Esophagus mucosa (tissue), 1 donor: ENCODE results near the gene SLC6A13. TPM values are rescaled to one million over a fixed set of nuclear protein-coding genes. Genes with fewer than 3 reads are reported as not detected.
"Not testable (repeated sequence)": the region's sequence is repeated elsewhere in the genome, so short reads cannot be mapped to it uniquely, and the experiment has no call there.

Source experiments
- ATAC-seq: fragments of 200-7000 bp; cut with Tn5 transposase; one replicate; pipeline ENCODE4 v1.9.1; 2020
- total RNA-seq: library from RNA; stranded (reverse); gene quantifications from one replicate; pipeline ENCODE4 v1.2.4, GENCODE V29; 2023
- donor health status: DM: yes; HTN: yes; CAD: no.

The SLC6A13 gene
- total RNA-seq, 1 donor from 2014 or later: not detected

DNA sequence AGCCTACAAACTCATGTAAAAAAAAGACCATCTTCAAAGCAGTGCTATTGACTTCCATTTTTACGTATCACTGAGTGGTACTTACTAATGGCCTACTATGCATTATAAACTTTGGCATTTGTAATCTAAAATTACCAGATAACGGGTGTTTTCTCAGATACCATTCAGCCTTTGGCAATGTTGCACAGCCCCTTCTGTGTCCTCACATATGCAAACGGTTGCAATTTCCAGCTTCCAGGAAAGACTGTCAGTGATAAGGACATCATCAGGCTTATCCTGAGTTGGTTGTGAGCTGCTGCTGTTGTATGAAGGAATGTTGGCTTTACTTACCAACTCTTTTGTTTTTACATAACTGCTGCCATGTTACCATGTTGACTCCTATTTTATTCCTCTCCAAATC lies 1.6 kb upstream of the SLC6A13 start:
- ATAC-seq: no peak

GRCh38 chr12:263574-263973 lies 938 bp upstream of the SLC6A13 start:
- ATAC-seq: no peak

DNA sequence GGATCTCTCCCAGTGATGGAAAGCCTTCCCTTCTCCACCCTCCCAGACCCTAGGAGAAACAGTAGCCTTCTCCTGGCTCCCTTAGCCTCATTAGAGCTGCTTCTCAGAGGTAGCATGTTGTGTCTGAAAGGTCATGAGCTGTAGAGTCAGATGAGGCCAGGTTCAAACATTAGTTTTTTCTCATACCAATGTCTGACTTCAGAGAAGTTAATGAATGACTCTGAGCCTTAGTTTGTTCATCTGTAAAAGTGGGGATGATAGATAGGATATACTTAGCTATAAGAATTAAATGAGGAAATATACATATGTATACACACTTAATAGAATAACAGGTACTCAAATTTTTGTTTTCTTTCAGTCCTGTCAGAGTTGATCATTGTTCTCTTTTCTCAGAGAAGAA lies 523 bp downstream of the SLC6A13 start:
- no peak for ATAC-seq

GRCh38 chr12:257521-258321 lies 4.9 kb downstream of the SLC6A13 start:
- no peak for ATAC-seq

DNA sequence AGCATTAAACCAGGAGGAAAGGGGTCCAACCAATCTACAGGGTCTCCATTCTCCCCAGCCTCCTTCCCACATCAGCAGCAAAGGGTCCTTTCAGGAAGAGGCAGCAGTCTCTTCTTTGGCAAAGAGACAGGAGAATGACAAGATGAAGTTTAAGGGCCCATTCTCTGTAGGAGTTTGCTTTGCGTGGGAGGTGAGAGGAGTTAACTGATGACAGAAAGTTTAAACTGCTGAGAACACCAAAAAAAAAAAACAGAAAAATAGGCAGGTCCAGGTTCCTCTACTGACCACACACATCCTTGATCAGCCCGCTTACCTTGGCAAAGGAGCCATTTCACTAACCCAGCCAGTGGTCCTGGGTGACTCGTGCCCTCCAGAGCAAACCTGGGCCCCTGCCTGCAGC lies 5.7 kb downstream of the SLC6A13 start:
- ATAC-seq: no peak

DNA sequence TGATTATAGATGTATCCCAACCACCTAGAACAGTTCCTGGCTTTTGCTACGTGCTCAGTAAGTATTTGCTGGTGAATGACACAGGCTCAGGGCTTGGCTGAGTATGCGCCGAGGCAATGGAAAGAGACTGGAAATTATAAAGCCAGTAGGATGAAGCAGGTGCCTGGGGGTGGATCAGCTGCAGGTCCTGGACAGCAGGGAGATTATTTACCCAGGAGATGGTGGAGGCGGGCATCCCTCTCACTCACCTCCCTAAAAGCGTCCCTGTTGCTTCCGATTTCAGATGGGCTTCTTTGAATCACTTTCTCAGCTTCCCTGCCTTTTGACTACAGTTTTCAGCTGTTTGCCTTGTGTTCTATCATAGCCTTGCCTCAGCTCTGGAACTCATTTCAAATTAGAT lies 6.4 kb downstream of the SLC6A13 start:
- ATAC-seq: no peak

DNA sequence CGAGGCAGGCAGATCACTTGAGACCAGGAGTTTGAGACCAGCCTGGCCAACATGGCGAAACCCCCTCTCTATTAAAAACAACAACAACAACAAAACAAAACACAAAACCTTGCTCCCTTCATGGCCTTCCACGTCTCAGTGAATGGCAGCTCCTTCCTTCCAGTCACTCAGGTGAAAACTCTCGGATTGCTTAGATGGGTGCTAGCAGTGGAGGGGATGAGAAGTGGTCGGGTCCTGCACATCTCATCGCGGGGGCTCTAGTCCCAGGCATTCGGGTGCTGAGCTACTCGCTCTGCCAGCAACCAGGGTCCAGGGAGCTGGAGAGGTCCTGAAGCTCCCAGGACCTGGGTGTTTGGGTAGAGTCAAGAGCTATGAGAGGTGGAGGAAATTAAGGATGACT lies 7.7 kb downstream of the SLC6A13 start:
- no peak for ATAC-seq

DNA sequence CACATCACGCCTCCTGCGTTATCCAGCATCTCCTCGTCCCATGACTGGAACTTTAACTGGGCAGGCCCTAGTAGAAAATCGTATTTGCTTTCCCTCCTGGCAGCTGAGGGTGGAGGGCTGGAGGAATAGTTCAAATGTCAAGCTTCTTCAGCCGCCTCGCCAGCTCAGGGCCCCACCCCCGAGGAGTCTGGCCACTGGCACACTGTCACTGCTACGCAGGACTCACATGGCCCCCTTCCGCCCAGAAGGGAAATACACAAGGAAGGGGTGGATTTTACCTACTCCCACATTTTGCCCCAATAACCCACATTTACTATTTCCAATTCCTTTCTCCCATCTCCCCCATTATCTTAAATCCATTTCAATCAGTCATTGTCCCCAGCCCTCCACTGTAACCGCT lies 8.6 kb downstream of the SLC6A13 start:
- no peak for ATAC-seq

DNA sequence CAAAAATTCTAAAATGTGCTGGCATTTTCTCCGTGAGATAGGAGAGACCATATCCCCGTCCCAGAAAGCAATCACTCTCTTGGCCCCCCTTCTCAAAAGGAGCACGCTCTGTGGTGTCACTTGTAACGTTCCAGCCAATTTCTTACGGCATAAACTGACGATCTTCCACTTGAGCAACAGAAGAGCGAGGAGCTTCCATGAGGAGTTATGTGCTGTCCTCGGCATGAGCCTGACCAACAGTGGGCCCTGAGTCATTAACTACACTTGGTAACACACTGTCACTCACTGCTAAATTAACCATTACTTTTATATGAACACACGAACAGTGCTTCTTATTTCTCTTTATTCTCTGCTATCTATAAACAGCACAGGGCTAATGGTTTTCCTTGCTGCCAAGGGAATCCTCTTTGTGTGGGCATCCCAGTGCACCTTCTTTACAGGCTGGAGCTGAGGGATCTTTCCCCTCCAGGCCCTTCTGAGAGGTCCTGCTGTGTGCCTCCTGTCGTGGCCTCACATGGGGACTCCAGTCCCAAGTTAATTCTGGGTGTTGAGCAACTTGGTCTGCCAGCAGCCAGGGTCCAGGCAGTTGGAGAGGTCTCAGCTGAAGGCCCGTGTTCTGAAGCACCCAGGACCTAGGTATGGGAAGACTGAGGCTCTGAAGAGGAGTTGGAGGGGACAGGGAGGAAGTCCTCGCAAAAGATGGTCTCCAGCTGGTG lies 9.4 kb downstream of the SLC6A13 start:
- no peak for ATAC-seq

GRCh38 chr12:252636-253035 lies 10.0 kb downstream of the SLC6A13 start:
- ATAC-seq: no peak

- ATAC-seq: no peak
Measured at GRCh38 chr12:247271-247670, 15.4 kb downstream of the SLC6A13 start.

DNA sequence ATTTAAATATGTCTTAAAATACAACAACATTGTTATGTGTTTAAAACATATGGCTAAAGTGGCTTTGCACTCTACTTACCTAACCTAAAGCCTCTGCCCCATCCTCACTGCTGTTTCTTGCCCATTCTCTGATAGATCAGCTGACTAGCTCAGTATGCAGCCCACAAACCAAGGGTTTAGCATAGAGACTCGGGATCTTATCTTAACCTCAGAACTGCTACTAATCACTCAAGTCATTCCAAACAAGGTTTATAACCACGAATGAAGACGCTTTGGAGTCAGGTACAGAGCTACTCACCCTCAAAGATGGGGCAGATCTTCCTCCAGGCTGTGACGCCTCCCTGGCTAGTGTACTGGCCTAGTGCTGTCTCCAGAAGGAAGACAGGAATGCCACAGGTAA lies 19.3 kb downstream of the SLC6A13 start:
- ATAC-seq: no peak

- ATAC-seq: no peak
Measured at GRCh38 chr12:242496-242895, 20.1 kb downstream of the SLC6A13 start.

DNA sequence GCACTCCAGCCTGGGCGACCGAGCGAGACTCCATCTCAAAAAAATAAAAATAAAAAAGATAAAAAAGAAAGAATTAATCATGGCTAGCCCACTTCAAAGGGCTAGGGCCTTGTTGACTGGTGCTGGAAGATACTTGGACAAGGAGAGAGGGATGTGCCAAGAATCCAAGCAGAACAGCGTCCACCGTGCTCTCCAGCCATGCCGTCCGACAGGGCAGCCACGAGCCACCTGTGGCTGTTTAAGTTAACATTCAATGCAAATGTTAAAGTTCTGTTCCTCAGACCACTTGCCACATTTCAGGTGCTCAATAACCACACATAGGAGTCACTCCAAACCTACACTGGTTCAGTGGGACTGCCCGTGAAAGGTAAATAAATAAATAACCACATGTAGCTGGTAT lies 21.4 kb downstream of the SLC6A13 start:
- no peak for ATAC-seq

DNA sequence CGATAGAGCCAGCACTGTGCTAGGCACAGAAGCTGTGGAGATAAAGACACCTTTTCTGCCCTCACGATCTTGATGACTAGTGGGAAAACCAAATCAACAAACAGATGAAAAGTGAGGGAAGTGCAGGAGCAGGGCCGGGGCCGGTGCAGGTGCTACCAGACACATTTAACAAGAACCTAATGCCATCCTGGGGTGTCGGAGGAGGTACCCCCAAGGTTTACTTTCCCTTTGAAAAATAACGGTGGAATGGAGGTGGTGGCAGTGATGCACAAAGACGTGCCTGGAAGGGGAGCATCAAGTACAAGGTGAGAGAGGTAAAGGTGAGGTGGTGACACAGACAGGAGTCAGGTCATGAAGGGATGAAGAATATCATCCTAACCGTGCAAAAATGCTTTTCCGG lies 22.1 kb downstream of the SLC6A13 start:
- no peak for ATAC-seq

DNA sequence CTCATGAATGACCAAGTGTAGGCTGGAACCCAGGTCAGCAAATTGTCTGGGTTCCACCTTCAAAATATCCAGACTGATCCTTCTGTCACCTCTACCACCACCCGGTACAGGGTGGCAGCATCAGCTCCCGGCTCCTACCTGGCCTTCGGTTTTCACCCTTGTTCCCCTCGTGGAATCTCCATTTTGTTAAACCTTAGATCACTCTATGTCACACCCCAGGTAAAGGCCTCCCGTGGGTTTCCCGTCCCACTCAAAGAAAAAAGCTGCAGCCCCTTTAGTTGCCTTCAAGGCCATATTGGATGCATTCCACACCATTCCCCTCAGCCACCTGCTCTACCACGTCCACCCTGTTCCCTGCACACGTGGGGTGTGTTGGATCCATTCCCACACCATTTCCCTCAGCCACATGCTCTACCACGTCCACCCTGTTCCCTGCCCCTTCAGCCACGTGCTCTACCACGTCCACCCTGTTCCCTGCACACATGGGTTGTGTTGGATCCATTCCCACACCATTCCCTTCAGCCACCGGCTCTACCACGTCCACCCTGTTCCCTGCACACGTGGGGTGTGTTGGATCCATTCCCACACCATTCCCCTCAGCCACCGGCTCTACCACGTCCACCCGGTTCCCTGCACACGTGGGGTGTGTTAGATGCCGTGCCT lies 23.8 kb downstream of the SLC6A13 start:
- ATAC-seq: no peak

- no peak for ATAC-seq
Measured at GRCh38 chr12:238116-238515, 24.5 kb downstream of the SLC6A13 start.

DNA sequence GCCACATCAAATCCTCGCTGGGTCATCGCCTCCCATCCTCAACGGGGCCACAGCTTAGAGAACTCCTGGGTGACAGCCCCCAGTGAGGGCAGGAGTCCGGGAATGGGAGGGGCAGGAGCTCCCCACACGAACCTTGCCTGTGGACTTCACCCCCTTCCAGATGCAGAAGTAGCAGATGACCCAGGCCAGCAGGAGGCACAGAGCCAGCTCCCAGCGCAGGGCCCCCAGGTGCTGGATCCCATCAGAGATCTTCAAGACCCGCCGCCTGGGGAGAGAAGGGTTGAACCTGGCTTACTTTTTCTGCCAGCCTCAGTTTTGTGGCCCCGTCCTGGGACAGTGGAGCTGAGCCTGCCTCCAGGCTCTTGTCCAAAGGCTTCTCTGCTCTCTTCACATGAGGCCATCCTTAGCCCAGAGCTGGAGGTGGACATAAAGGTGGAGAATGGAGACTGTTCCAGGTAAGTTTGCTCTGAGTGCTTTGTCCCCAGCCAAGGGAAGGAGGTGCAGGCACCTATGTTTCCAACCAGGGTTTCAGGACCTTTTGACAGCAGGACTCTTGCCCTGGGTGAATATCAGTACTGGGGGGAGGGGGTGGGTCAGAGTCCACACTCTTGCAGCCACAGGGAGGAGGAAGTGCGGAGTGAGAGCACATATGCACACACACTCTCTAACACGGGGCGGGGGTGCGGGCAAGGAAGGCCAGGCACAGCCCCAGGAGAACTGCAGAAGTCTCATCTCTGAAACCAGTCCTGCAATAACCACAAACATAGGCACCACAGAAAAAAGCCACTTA lies 25.4 kb downstream of the SLC6A13 start:
- ATAC-seq: no peak

DNA sequence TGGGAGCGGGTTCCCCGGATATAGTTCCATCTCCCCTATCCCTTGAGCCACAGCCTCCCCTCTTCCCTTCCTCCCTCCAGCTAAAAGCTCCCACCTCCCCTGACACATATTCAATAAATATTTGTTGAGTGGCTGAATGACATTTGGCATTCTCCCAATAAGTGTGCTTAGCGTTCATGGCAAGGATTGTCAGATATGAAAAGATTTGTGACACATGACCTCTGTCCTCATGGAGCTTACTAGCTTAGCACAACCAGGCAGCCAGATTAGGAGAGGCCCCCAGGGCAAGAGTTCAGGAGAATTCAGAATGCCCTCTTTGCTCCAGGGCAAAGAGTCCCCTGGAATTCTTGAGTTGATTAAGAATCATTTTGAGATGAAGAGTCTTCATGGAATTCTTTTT lies 26.2 kb downstream of the SLC6A13 start:
- ATAC-seq: no peak

DNA sequence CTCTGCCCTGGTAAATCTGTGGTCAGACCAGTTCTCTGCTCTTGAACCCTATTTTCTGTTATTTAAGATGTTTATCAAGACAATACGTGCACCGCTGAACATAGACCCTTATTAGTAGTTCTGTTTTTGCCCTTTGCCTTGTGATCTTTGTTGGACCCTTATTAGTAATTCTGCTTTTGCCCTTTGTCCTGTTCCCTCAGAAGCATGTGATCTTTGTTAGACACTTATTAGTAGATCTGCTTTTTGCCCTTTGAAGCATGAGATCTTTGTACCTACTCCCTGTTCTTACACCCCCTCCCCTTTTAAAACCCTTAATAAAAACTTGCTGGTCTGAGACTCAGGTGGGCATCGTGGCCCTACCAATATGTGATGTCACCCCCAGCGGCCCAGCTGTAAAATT lies 26.7 kb downstream of the SLC6A13 start:
- not testable (repeated sequence) for ATAC-seq

- ATAC-seq: no peak
Measured at GRCh38 chr12:234891-235415, 27.7 kb downstream of the SLC6A13 start.

- ATAC-seq: no peak
Measured at GRCh38 chr12:234019-234418, 28.6 kb downstream of the SLC6A13 start.

GRCh38 chr12:233615-233968 lies 29.0 kb downstream of the SLC6A13 start:
- ATAC-seq: no peak
